HG03558 (cell line): Measurements from ENCODE around the gene MYOF.
"Not testable (repeated sequence)": the region's sequence is repeated elsewhere in the genome, so short reads cannot be mapped to it uniquely, and the experiment has no call there.

ENCODE experiments used
- ATAC-seq: cut with Tn5 transposase; IDR thresholded peaks from one replicate; pipeline ENCODE4 v1.9.1; 2021; ENCODE audit warnings: moderate number of reproducible peaks; ENCODE audit not compliant: unreplicated experiment; ENCODE audit errors: extremely low read depth

MYOF gene

GRCh38 chr10:93458821-93459257, 23.3 kb downstream of the MYOF start:
- no peak for ATAC-seq

- ATAC-seq, result no peak
Measured at GRCh38 chr10:93457511-93457910, 24.6 kb downstream of the MYOF start.

- ATAC-seq, result no peak
Measured at GRCh38 chr10:93456480-93456879, 25.7 kb downstream of the MYOF start.

GRCh38 chr10:93454736-93455135, 27.4 kb downstream of the MYOF start:
- ATAC-seq, result no peak

- ATAC-seq, result no peak
Measured at GRCh38 chr10:93454146-93454545, 28.0 kb downstream of the MYOF start.

GRCh38 chr10:93452143-93452542, 30.0 kb downstream of the MYOF start:
- ATAC-seq, result no peak

GRCh38 chr10:93451244-93451947, 30.7 kb downstream of the MYOF start:
- no peak for ATAC-seq

- ATAC-seq, result no peak
Measured at GRCh38 chr10:93447970-93448369, 34.2 kb downstream of the MYOF start.

- no peak for ATAC-seq
Measured at GRCh38 chr10:93447019-93447418, 35.1 kb downstream of the MYOF start.

GRCh38 chr10:93445978-93446720, 36.0 kb downstream of the MYOF start:
- ATAC-seq, result no peak

GRCh38 chr10:93445097-93445960, 36.8 kb downstream of the MYOF start:
- no peak for ATAC-seq

GRCh38 chr10:93443481-93443880, 38.7 kb downstream of the MYOF start:
- no peak for ATAC-seq

- ATAC-seq, result not testable (repeated sequence)
Measured at GRCh38 chr10:93442721-93443120, 39.4 kb downstream of the MYOF start.

GRCh38 chr10:93440591-93441091, 41.5 kb downstream of the MYOF start:
- no peak for ATAC-seq

- ATAC-seq, result no peak
Measured at GRCh38 chr10:93438613-93439253, 43.4 kb downstream of the MYOF start.

- no peak for ATAC-seq
Measured at GRCh38 chr10:93437946-93438612, 44.1 kb downstream of the MYOF start.

GRCh38 chr10:93437086-93437945, 44.8 kb downstream of the MYOF start:
- no peak for ATAC-seq

- ATAC-seq, result no peak
Measured at GRCh38 chr10:93436591-93437085, 45.5 kb downstream of the MYOF start.
